KG1 (cell line): ENCODE results near the gene GAS2.

Experiments
- DNase-seq: peaks from one replicate; lab custom pipeline; 2025; lab: John Stamatoyannopoulos, UW

GAS2 gene

GRCh38 chr11:22728600-22729389 lies 62.4 kb downstream of the GAS2 start:
- DNase-seq: no peak

GRCh38 chr11:22730319-22730718 lies 63.9 kb downstream of the GAS2 start:
- DNase-seq: no peak

DNA sequence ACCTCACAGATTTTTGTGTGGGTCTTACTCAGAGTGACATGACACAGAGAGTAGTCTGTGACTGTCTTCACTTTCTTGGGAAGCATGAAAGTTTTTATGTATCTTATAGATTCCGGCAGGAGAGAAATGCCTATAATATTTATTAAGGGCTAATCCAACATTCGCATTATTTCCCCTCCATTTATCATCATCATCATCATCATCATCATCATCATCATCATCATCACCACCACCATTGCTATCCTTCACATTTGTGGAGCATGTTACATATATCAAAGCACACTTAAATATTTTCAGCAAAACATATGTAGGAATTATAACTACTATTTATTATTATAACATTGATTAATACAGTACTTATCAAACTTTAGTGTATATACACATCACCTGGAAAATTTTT lies 66.2 kb downstream of the GAS2 start:
- DNase-seq: no peak

DNA sequence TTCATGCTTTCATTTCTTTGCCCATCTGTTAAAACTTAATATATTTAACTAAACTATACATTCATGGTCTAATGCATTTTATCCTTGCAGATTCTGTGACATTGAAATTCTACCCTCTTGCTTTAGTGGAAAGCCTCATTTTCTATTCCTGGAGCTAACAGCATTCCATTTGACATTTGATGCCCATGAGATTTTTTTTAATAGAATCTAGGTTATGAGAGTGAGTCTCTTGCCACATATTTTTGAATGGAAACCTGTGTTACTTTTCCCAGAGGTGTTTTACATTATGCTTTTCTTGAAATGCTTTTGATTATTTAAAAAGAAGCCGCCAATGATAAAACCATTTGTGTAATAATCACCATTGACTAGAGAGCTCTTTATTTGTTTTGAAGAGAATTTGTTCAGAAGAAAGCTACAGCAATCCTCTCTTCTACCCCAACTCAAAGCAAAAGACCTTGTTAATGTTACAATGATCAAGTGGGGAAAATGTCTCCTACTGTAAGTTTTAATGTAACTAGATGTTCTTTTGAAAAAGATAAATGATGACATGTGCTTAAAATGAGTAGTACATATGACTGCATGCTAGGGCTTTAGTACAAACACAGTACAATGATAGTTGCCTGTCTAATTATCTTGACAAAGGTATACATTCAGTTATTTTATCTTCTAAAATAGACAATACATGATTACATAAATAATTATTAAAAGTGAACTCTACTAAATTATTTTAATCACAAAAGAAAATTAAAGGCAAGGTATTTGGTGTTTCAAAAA lies 67.3 kb downstream of the GAS2 start:
- DNase-seq: no peak

GRCh38 chr11:22734628-22735345 lies 68.4 kb downstream of the GAS2 start:
- DNase-seq: no peak

GRCh38 chr11:22742157-22742613 lies 75.8 kb downstream of the GAS2 start:
- no peak for DNase-seq

- no peak for DNase-seq
These were observed 83.1 kb downstream of the GAS2 start for GRCh38 chr11:22749536-22749935.

- DNase-seq: no peak
These were observed 86.5 kb downstream of the GAS2 start for GRCh38 chr11:22752908-22753310.

- DNase-seq: no peak
These were observed 87.0 kb downstream of the GAS2 start for GRCh38 chr11:22753416-22753815.

- DNase-seq: no peak
These were observed 94.7 kb downstream of the GAS2 start for GRCh38 chr11:22761066-22761465.

- DNase-seq: no peak
These were observed 96.8 kb downstream of the GAS2 start for GRCh38 chr11:22763166-22763565.

- no peak for DNase-seq
These were observed 98.3 kb downstream of the GAS2 start for GRCh38 chr11:22764735-22765134.

- no peak for DNase-seq
These were observed 101.9 kb downstream of the GAS2 start for GRCh38 chr11:22768281-22768680.

DNA sequence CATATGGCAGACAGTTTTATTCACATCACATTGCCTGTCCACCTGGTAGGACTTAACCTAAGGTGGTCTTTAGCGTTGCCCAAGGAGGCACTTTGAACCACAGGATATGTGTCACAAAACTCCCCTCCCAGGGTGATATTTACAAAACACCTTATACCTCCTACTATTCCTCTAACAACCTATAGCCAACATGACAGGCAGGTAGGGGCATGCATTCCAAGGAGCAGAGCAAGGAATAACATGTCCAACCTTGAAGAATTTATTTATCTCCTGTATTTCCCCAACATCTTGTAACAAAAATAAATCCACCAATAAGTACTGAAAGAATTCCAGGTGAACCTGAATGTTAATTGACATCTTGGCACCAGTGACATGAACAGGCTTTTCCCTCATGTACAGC lies 102.7 kb downstream of the GAS2 start:
- no peak for DNase-seq

GRCh38 chr11:22774716-22775115 lies 108.3 kb downstream of the GAS2 start:
- DNase-seq: no peak

DNA sequence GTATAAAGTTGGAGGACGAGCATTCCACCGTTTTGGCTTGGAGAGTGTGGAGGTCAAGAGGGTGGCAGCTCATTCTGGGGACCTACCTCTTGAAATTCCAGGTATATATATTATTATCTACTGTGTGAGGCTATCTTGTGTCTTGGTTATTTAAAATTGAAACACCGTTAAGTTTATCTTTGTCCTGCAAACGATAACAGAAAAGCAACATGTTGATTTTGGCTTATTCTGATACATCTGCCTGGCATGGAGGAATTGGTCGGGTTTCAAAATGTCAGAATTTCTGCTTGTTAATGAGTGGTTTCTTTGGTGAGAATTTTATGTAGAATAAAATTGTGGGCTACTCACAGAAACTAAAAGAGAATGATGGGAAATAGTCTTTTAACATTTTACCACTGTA lies 108.8 kb downstream of the GAS2 start:
- no peak for DNase-seq

DNA sequence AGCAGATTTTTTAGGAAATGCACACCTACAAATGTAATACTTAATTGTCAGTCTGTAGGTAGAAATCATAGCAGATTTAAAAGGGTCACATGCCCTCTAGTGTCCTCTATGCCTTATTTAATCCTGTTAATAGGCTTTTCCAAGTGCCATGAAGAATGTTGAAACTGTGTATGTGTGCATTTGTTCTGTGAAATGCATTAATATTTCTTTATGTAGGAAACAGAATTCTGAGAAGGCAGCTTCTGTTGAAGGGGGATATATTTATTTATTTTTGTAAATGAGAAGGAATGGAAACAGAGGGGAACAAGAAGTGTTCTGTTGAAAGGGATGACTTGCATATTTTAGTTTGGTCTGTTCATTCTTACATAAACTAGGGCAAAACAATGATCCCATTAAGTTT lies 112.2 kb downstream of the GAS2 start:
- no peak for DNase-seq

GRCh38 chr11:22779850-22780249 lies 113.4 kb downstream of the GAS2 start:
- no peak for DNase-seq

DNA sequence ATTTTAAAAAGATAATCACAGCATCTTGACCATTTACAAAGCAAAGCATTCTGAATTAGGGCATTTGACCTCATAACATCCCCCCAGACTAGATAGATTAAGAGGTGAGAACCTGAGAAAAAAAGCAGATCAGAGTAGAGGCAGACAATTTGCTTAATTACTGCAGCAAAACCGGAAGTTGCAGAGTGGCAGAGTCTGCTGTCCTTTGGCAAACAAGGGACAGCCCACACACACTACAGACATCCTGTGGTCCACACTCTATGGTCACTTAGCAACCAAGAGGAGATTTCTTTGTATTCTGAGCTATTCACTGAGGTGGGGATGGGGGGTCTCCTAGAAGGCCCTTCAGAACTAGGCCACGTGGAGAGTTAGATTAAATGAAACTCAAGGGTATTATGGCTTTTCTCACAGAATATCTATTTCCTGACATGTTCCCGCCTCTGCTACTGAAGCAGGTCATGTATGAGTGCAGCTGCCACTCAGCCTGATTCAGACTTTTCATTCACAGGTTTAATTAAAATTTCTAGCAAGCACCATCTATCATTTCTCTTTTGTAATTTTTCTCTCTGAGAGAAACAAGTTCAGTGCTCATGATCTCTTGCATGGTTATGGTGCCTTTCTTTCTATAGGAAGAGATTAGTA lies 114.7 kb downstream of the GAS2 start:
- no peak for DNase-seq

DNA sequence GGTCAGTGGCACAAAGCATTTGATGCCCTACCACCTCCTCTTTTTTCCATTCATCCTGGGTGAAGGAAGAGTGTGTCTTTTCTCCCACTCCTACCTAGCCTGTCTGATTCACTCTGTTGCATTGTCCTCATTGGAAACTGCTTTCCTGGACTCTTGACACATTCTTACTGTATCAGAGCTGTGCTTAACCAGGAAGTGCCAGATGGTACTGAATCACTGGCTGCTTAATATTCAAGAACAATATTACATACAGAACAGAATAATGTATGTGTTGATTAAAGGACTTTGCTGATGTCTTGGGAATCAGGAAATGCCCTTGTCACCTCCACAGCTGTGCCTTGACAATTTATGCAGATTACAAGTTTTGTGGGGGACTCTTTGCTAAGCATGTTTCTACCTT lies 118.8 kb downstream of the GAS2 start:
- no peak for DNase-seq

GRCh38 chr11:22786475-22786874 lies 120.1 kb downstream of the GAS2 start:
- DNase-seq: no peak

DNA sequence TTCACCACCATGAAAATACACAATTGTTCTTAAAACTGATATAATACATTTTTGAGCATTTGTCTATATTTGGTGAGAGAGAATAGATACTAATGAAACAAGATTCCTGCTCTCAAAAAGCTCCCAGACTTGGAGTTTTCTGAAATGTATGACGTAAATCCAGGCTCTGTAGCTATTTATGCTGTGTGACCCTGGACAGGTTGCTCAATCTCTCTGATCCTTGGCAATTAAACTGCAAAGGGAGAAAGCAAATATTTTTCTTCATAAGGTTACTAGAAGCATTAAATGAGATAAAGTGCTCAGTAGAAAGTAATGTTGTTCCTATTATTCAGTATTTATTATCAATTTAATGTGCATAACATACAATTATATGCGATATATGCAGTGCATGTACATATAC lies 120.6 kb downstream of the GAS2 start:
- no peak for DNase-seq
